G401.6 (cell line): ENCODE data around the gene DRD3.
A peak's percentile ranks its signal among the peaks of the same experiment; 100 is the strongest.

Experiments used
- FAIRE-seq: peaks from 2 replicates; lab custom pipeline; 2012; peaks lifted over from hg19 to GRCh38; lab: Jason Lieb, UNC

Gene DRD3

GRCh38 chr3:114179575-114179974, 723 bp upstream of the DRD3 start:
- FAIRE-seq = no peak

- FAIRE-seq = no peak
These were observed 2.0 kb downstream of the DRD3 start for GRCh38 chr3:114176890-114177289.

GRCh38 chr3:114176487-114176886, 2.4 kb downstream of the DRD3 start:
- FAIRE-seq = no peak

GRCh38 chr3:114175204-114175987, 3.5 kb downstream of the DRD3 start:
- no peak for FAIRE-seq

- no peak for FAIRE-seq
These were observed 7.2 kb downstream of the DRD3 start for GRCh38 chr3:114171677-114172076.

GRCh38 chr3:114168150-114168549, 10.7 kb downstream of the DRD3 start:
- no peak for FAIRE-seq

GRCh38 chr3:114157321-114157720, 21.5 kb downstream of the DRD3 start:
- no peak for FAIRE-seq

GRCh38 chr3:114155370-114155821, 23.5 kb downstream of the DRD3 start:
- no peak for FAIRE-seq

GRCh38 chr3:114154321-114154821, 24.5 kb downstream of the DRD3 start:
- FAIRE-seq = no peak

GRCh38 chr3:114152519-114153151, 26.2 kb downstream of the DRD3 start:
- FAIRE-seq = peak; percentile 48

- no peak for FAIRE-seq
These were observed 27.8 kb downstream of the DRD3 start for GRCh38 chr3:114151091-114151490.

GRCh38 chr3:114147251-114147650, 31.6 kb downstream of the DRD3 start:
- FAIRE-seq = no peak

GRCh38 chr3:114144909-114145688, 33.8 kb downstream of the DRD3 start:
- no peak for FAIRE-seq

- no peak for FAIRE-seq
These were observed 35.0 kb downstream of the DRD3 start for GRCh38 chr3:114143817-114144216.

- no peak for FAIRE-seq
These were observed 39.0 kb downstream of the DRD3 start for GRCh38 chr3:114139836-114140235.

GRCh38 chr3:114133947-114134346, 44.9 kb downstream of the DRD3 start:
- no peak for FAIRE-seq

- FAIRE-seq = no peak
These were observed 46.4 kb downstream of the DRD3 start for GRCh38 chr3:114132500-114132899.

- no peak for FAIRE-seq
These were observed 50.0 kb downstream of the DRD3 start for GRCh38 chr3:114128826-114129225.

- FAIRE-seq = no peak
These were observed 50.6 kb downstream of the DRD3 start for GRCh38 chr3:114128231-114128630.

GRCh38 chr3:114127517-114127916, 51.3 kb downstream of the DRD3 start:
- FAIRE-seq = no peak

GRCh38 chr3:114126461-114126860, 52.4 kb downstream of the DRD3 start:
- no peak for FAIRE-seq

GRCh38 chr3:114122027-114122709, 56.7 kb downstream of the DRD3 start:
- no peak for FAIRE-seq
